Small intestine (tissue), 7 donors: ENCODE measurements around the gene LYVE1. TPM values are rescaled to one million over a fixed set of nuclear protein-coding genes. Genes with fewer than 3 reads are reported as not detected.
A peak's percentile ranks its signal among the peaks of the same experiment; 100 is the strongest.

Experiments
- DNase-seq, 2 donors: peaks; one replicate each; pipeline versions ENCODE4 v3.0.0 to v3.0.0-alpha.2; 2013
- FAIRE-seq: peaks from 2 replicates; lab custom pipeline; 2012; peaks lifted over from hg19 to GRCh38; lab: Jason Lieb, UNC
- H3K27ac ChIP-seq, 3 donors: one replicate each; pipeline ENCODE4 v1.5.1; 2013; ENCODE audit warnings: low read length in 2 of 3, mild to moderate bottlenecking in 2 of 3, control low read depth in 1 of 3, inconsistent platforms in 1 of 3, low read depth in 1 of 3, moderate library complexity in 1 of 3
- H3K27me3 ChIP-seq, 3 donors: one replicate each; pipeline ENCODE4 v1.6.1; 2013; ENCODE audit warnings: low read length in 3 of 3, inconsistent platforms in 1 of 3; ENCODE audit not compliant: control insufficient read depth in 3 of 3, insufficient read depth in 3 of 3
- H3K36me3 ChIP-seq, 3 donors: one replicate each; pipeline ENCODE4 v1.6.1; 2013; ENCODE audit warnings: low read length in 3 of 3, inconsistent platforms in 1 of 3, low read depth in 1 of 3, mild to moderate bottlenecking in 1 of 3, moderate library complexity in 1 of 3; ENCODE audit not compliant: control insufficient read depth in 3 of 3, insufficient read depth in 2 of 3
- H3K4me1 ChIP-seq, 3 donors: one replicate each; pipeline ENCODE4 v1.6.1; 2013; ENCODE audit warnings: low read length in 2 of 3, inconsistent platforms in 1 of 3, low read depth in 1 of 3, mild to moderate bottlenecking in 1 of 3, moderate library complexity in 1 of 3; ENCODE audit not compliant: control insufficient read depth in 3 of 3, insufficient read depth in 2 of 3
- H3K4me3 ChIP-seq, 3 donors: one replicate each; pipeline ENCODE4 v1.5.1; 2013; ENCODE audit warnings: low read length in 3 of 3, control low read depth in 1 of 3, inconsistent platforms in 1 of 3, low read depth in 1 of 3, mild to moderate bottlenecking in 1 of 3, moderate library complexity in 1 of 3
- H3K9me3 ChIP-seq, 2 donors: one replicate each; pipeline ENCODE4 v1.6.1; 2013; ENCODE audit warnings: low read depth in 1 of 2, low read length in 1 of 2; ENCODE audit not compliant: control insufficient read depth in 2 of 2, insufficient read depth in 1 of 2
- WGBS, 3 donors: extraction: QIAGEN DNeasy Blood & Tissue Kit; methylation state at CpG; one replicate each; pipeline ENCODE4 v1.1.7; 2013; 5-methylcytosine and 5-hydroxymethylcytosine counted together
- polyA plus RNA-seq, 4 donors: library from polyadenylated mRNA; stranded (reverse) in 3 of 4; unstranded in 1 of 4; fragments of 200-250 nt in 3 of 4; fragments of 120-200 nt in 1 of 4; gene quantifications; one replicate each; pipeline versions ENCODE4 v1.2.1 to v1.2.3, GENCODE V29; 2013
- donor health status: healthy with polysubstance abuse.
- donor health status: control.
- donor health status: control.
- donor health status: Bipolar disorder and iron deficiency.
- donor health status: healthy.

LYVE1 gene
- polyA plus RNA-seq, 4 donors, result 1.1 to 119 (median 16.4) TPM

GRCh38 chr11:10590218-10590915 is 21.9 kb upstream of the LYVE1 start:
- peaks cover 0 to 3% (median 0%) of the 10 kb centered on the region in 3 donors for H3K36me3 ChIP-seq
- H3K9me3 ChIP-seq, result no peaks in the 10 kb centered on the region
- FAIRE-seq (no peak), DNase-seq (no peak)
- H3K27ac ChIP-seq, result peak overlapping the region in 1 of 3 donors; percentile 34
- H3K4me3 ChIP-seq, result no peak overlapping the region
- peaks cover 0 to 3% (median 0%) of the 10 kb centered on the region in 3 donors for H3K27me3 ChIP-seq
- 46 to 74% (median 50%) methylated on average over 2 of the region's 2 CpGs for WGBS, 3 donors
- H3K4me1 ChIP-seq, result no peaks in the 10 kb centered on the region

- Histone ChIP-seq H3K4me3 (no peak overlapping the region), H3K27me3 (peaks cover 0 to 3% (median 0%) of the 10 kb centered on the region in 3 donors), H3K9me3 (no peaks in the 10 kb centered on the region), H3K27ac (no peak overlapping the region), H3K4me1 (no peaks in the 10 kb centered on the region), H3K36me3 (peaks cover 0 to 3% (median 0%) of the 10 kb centered on the region in 3 donors)
- 71 to 86% (median 82%) methylated on average over 2 of the region's 2 CpGs for WGBS, 3 donors
- FAIRE-seq (no peak), DNase-seq (no peak)
Measured at GRCh38 chr11:10588904-10589303, 20.4 kb upstream of the LYVE1 start.

DNA sequence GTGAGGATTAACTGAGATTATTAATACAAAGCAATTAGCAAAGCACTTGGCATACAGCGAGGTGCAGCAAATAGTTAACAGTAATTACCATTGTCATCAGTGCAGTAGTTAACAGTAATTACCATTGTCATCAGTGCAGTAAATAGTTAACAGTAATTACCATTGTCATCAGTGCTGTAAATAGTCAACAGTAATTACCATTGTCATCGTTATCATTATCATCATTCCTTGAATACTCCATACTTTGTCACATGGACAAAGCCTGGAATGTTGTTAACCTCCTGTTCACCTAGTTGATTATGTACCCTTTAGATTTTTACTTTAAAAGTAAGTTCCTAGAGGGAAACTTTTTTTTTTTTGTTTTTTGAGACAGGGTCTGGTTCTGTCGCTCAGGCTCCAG is 19.5 kb upstream of the LYVE1 start:
- Histone ChIP-seq H3K4me3 (no peak overlapping the region), H3K9me3 (no peaks in the 10 kb centered on the region), H3K36me3 (no peaks in the 10 kb centered on the region), H3K27ac (no peak overlapping the region), H3K27me3 (peaks cover 0 to under 1% (median 0%) of the 10 kb centered on the region in 3 donors), H3K4me1 (no peaks in the 10 kb centered on the region)
- no peak for FAIRE-seq
- WGBS, 3 donors, result 62 to 79% (median 71%) methylated on average over 3 of the region's 3 CpGs
- DNase-seq, result no peak

GRCh38 chr11:10587388-10587787 is 18.9 kb upstream of the LYVE1 start:
- Histone ChIP-seq H3K36me3 (no peaks in the 10 kb centered on the region), H3K27me3 (peaks cover 0 to 2% (median 0%) of the 10 kb centered on the region in 3 donors), H3K4me1 (no peaks in the 10 kb centered on the region), H3K9me3 (no peaks in the 10 kb centered on the region), H3K27ac (no peak overlapping the region), H3K4me3 (no peak overlapping the region)
- WGBS, 3 donors, result 90 to 94% (median 92%) methylated on average over 7 of the region's 7 CpGs
- DNase-seq, result no peak
- no peak for FAIRE-seq

DNA sequence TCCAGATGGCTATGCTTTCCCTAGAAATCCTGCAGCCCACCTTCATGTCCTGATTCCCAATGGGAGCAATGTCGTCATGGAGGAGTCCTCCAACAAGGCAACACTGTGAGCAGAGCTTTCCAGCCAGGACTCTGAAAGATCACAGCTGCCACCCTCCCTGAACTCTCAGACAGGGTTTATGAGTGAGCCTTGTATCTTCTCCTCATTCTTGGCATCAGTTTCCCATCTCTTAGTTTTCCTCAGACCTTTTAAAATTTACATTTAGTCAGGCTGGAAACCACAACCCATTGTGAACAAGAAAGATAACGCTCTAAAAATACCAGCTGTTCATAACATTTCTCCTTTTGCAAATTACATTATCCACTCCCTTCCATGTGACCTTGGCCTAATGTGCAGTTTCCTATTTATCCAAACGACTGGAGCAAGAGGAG is 15.6 kb upstream of the LYVE1 start:
- Histone ChIP-seq H3K9me3 (no peaks in the 10 kb centered on the region), H3K4me3 (no peak overlapping the region), H3K4me1 (no peaks in the 10 kb centered on the region), H3K36me3 (peaks cover 0 to 8% (median 0%) of the 10 kb centered on the region in 3 donors), H3K27ac (peak overlapping the region in 1 of 3 donors; percentile 36), H3K27me3 (peaks cover 0 to 2% (median 0%) of the 10 kb centered on the region in 3 donors)
- WGBS, 3 donors, result 29 to 56% (median 46%) methylated on average over 3 of the region's 3 CpGs
- DNase-seq (peak in 1 of 2 donors; percentile 6), FAIRE-seq (no peak)

DNA sequence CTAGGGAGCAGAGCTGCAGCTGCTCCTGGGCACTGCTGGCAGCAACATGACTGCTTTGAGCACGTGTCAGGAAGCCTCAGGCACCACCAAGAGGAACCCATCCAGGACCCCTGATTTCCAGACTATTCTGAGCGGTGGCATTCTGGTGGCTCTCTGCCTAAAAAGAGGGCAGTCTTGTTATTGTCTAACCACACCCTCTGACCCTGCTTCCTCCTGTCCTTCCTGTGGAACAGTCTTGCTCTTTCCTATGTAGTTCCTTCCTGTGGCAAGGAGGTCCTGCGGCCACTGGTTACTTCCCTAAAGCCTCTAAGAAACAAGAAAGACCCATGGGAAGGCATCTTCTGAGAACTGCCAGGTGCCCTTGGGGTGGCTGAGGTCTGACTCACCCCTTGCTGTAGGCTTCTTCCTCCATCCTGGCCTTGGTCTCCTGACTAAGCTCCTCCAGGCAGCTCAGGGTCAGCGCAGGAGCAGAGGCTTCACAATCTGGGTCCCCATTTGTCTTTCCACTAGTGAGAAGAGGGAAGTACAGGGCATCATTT is 13.1 kb upstream of the LYVE1 start:
- 69 to 77% (median 70%) methylated on average over 4 of the region's 4 CpGs for WGBS, 3 donors
- FAIRE-seq, result no peak
- H3K9me3 ChIP-seq, result no peaks in the 10 kb centered on the region
- H3K4me1 ChIP-seq, result no peaks in the 10 kb centered on the region
- H3K27me3 ChIP-seq, result peaks cover 0 to 2% (median 0%) of the 10 kb centered on the region in 3 donors
- H3K36me3 ChIP-seq, result peaks cover 0 to 8% (median 0%) of the 10 kb centered on the region in 3 donors
- H3K27ac ChIP-seq, result peak overlapping the region in 1 of 3 donors; percentile 57
- H3K4me3 ChIP-seq, result no peak overlapping the region
- DNase-seq, result no peak

DNA sequence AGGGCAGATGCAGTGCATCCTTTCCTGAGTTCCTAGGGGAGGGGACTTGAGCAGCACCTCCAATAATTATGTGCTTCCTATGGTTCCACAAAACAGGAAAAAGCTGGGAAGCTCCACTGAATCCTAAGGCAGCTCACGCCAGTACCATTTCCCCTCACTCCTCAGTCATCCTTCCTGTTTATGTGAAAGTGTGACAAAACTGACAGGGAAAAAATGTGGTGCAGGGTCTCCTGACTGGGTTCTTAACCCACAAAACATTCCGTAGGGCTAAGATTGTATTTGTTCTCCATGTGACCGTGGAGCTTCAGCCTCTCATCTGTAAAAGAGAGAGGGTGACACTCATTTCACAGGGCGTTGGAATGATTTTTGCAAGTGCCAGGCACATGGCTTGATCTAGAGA is 12.2 kb upstream of the LYVE1 start:
- Histone ChIP-seq H3K27ac (peak overlapping the region in 1 of 3 donors; percentile 57), H3K27me3 (peaks cover 0 to 2% (median 0%) of the 10 kb centered on the region in 3 donors), H3K9me3 (no peaks in the 10 kb centered on the region), H3K4me1 (no peaks in the 10 kb centered on the region), H3K4me3 (no peak overlapping the region), H3K36me3 (peaks cover 0 to 8% (median 0%) of the 10 kb centered on the region in 3 donors)
- no peak for FAIRE-seq
- no peak for DNase-seq
- 78 to 85% (median 79%) methylated on average over 4 of the region's 4 CpGs for WGBS, 3 donors

- Histone ChIP-seq H3K4me3 (no peak overlapping the region), H3K36me3 (peaks cover 0 to 8% (median 0%) of the 10 kb centered on the region in 3 donors), H3K9me3 (no peaks in the 10 kb centered on the region), H3K4me1 (no peaks in the 10 kb centered on the region), H3K27me3 (peaks cover 0 to 2% (median 0%) of the 10 kb centered on the region in 3 donors), H3K27ac (no peak overlapping the region)
- 74 to 82% (median 80%) methylated on average over 3 of the region's 3 CpGs for WGBS, 3 donors
- no peak for DNase-seq
- FAIRE-seq, result no peak
Measured at GRCh38 chr11:10579700-10580099, 11.2 kb upstream of the LYVE1 start.
